HepG2 (cell line): Measurements from ENCODE around the gene HRH3.

Source experiments
- TF ChIP-seq, protein P1 (sequence below): sonication (generic); formaldehyde crosslinking; IDR thresholded peaks from 2 replicates; pipeline ENCODE4 v1.8.0; 2022; ENCODE audit warnings: low read depth, missing genetic modification reagents
- TF ChIP-seq, protein P2 (sequence below): sonication (generic); formaldehyde crosslinking; IDR thresholded peaks from 2 replicates; pipeline ENCODE4 v1.4.0; 2020; ENCODE audit warnings: missing genetic modification reagents
- TF ChIP-seq, protein P3 (sequence below): sonication (generic); formaldehyde crosslinking; IDR thresholded peaks from 2 replicates; pipeline ENCODE4 v1.5.1; 2020; ENCODE audit warnings: mild to moderate bottlenecking, missing genetic modification reagents

DNA sequence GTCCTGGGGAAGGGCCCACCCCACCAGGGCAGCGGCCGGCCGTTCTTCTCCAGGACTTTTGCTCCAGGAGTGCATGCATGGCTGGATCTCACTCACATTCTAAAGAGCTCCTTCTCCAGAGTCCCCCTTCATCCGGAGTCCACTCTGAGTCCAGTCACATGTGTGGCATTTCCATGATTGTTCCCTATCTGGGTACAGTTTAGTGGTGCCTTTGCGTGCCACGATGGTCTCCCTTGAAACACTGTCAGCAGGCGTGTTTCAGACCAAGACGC is 39.2 kb upstream of the HRH3 start:
- TF ChIP-seq, protein P1, sequence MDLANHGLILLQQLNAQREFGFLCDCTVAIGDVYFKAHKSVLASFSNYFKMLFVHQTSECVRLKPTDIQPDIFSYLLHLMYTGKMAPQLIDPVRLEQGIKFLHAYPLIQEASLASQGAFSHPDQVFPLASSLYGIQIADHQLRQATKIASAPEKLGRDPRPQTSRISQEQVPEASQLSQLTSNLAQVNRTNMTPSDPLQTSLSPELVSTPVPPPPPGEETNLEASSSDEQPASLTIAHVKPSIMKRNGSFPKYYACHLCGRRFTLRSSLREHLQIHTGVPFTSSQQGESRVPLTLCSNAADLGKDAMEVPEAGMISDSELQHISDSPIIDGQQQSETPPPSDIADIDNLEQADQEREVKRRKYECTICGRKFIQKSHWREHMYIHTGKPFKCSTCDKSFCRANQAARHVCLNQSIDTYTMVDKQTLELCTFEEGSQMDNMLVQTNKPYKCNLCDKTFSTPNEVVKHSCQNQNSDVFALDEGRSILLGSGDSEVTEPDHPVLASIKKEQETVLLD, result no peak
- TF ChIP-seq, protein P2, sequence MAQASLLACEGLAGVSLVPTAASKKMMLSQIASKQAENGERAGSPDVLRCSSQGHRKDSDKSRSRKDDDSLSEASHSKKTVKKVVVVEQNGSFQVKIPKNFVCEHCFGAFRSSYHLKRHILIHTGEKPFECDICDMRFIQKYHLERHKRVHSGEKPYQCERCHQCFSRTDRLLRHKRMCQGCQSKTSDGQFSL (CRISPR knock-in tag), result no peak
- TF ChIP-seq, protein P3, sequence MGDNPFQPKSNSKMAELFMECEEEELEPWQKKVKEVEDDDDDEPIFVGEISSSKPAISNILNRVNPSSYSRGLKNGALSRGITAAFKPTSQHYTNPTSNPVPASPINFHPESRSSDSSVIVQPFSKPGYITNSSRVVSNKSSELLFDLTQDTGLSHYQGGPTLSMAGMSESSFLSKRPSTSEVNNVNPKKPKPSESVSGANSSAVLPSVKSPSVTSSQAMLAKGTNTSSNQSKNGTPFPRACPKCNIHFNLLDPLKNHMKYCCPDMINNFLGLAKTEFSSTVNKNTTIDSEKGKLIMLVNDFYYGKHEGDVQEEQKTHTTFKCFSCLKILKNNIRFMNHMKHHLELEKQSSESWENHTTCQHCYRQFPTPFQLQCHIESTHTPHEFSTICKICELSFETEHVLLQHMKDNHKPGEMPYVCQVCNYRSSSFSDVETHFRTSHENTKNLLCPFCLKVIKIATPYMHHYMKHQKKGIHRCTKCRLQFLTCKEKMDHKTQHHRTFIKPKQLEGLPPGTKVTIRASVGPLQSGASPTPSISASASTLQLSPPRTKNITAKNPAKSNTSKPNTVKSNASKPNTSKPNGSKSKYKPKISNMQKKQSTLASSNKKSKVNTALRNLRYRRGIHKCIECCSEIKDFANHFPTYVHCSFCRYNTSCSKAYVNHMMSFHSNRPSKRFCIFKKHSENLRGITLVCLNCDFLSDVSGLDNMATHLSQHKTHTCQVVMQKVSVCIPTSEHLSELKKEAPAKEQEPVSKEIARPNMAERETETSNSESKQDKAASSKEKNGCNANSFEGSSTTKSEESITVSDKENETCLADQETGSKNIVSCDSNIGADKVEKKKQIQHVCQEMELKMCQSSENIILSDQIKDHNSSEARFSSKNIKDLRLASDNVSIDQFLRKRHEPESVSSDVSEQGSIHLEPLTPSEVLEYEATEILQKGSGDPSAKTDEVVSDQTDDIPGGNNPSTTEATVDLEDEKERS (CRISPR knock-in tag), result no peak
